Neural progenitor cell (in vitro differentiated cells): ENCODE measurements around the gene ATF5. TPM values are rescaled to one million over a fixed set of nuclear protein-coding genes. Genes with fewer than 3 reads are reported as not detected.

Experiments used
- DNase-seq: peaks from one replicate; pipeline ENCODE4 v3.0.0-alpha.2; 2016; ENCODE audit warnings: low spot score
- H2AFZ ChIP-seq: fragments of 200-600 bp; sonication (generic); replicated peaks from 2 replicates; pipeline ENCODE4 v1.6.1; 2016; ENCODE audit warnings: antibody characterized with exemption
- H3F3A ChIP-seq: fragments of 200-600 bp; sonication (generic); 2 replicates; pipeline ENCODE4 v1.6.1; 2016; ENCODE audit warnings: antibody characterized with exemption, low read depth
- H3K27ac ChIP-seq: fragments of 200-600 bp; sonication (generic); 2 replicates; pipeline ENCODE4 v1.5.1; 2016; ENCODE audit warnings: mild to moderate bottlenecking
- H3K27me3 ChIP-seq: fragments of 200-600 bp; sonication (generic); 2 replicates; pipeline ENCODE4 v1.6.1; 2016; ENCODE audit warnings: mild to moderate bottlenecking, moderate library complexity
- H3K36me3 ChIP-seq: fragments of 200-600 bp; sonication (generic); 2 replicates; pipeline ENCODE4 v1.5.1; 2016
- H3K4me1 ChIP-seq: fragments of 200-600 bp; sonication (generic); 2 replicates; pipeline ENCODE4 v1.6.1; 2016; ENCODE audit warnings: mixed run types
- H3K4me2 ChIP-seq: fragments of 200-600 bp; sonication (generic); 2 replicates; pipeline ENCODE4 v1.6.1; 2016
- H3K4me3 ChIP-seq: fragments of 200-600 bp; sonication (generic); 2 replicates; pipeline ENCODE4 v1.5.1; 2016
- H3K79me2 ChIP-seq: fragments of 200-600 bp; sonication (generic); 2 replicates; pipeline ENCODE4 v1.6.1; 2016; ENCODE audit warnings: low read depth
- H3K9ac ChIP-seq: fragments of 200-600 bp; sonication (generic); 2 replicates; pipeline ENCODE4 v1.6.1; 2016
- H3K9me3 ChIP-seq: fragments of 200-600 bp; sonication (generic); 2 replicates; pipeline ENCODE4 v1.5.1; 2016; ENCODE audit warnings: low read depth
- H4K20me1 ChIP-seq: fragments of 200-600 bp; sonication (generic); 2 replicates; pipeline ENCODE4 v1.6.1; 2016; ENCODE audit warnings: low read depth
- H3K27ac Mint-ChIP-seq: 3 replicates; pipeline ENCODE4 v1.8.0; 2021; ENCODE audit warnings: mixed read lengths
- H3K27me3 Mint-ChIP-seq: 2 replicates; pipeline ENCODE4 v1.8.0; 2022; ENCODE audit warnings: low read depth, mild to moderate bottlenecking, inconsistent platforms, moderate library complexity, mixed read lengths; ENCODE audit not compliant: insufficient read depth
- H3K36me3 Mint-ChIP-seq: 3 replicates; pipeline ENCODE4 v1.8.0; 2021; ENCODE audit warnings: mixed read lengths
- H3K4me1 Mint-ChIP-seq: 3 replicates; pipeline ENCODE4 v1.8.0; 2021; ENCODE audit warnings: mixed read lengths
- H3K4me3 Mint-ChIP-seq: 3 replicates; pipeline ENCODE4 v1.8.0; 2021; ENCODE audit warnings: mild to moderate bottlenecking, moderate library complexity, mixed read lengths
- H3K9me3 Mint-ChIP-seq: 3 replicates; pipeline ENCODE4 v1.8.0; 2020; ENCODE audit warnings: mixed read lengths
- CTCF ChIP-seq: fragments of 200-600 bp; sonication (generic); IDR thresholded peaks from 2 replicates; pipeline ENCODE4 v1.5.1; 2017; ENCODE audit warnings: antibody characterized with exemption, mild to moderate bottlenecking
- EZH2 ChIP-seq: fragments of 200-600 bp; sonication (generic); IDR thresholded peaks from 2 replicates; pipeline ENCODE4 v1.6.1; 2017; ENCODE audit warnings: antibody characterized with exemption, mild to moderate bottlenecking, moderate library complexity
- EZH2phosphoT487 ChIP-seq: fragments of 200-600 bp; sonication (generic); IDR thresholded peaks from 2 replicates; pipeline ENCODE4 v1.6.1; 2017; ENCODE audit warnings: antibody characterized with exemption
- total RNA-seq: library from RNA; depleted of rRNA; stranded (reverse); fragments of >200 nt; gene quantifications from 2 replicates; pipeline ENCODE4 v1.2.3, GENCODE V29; 2015; ENCODE audit warnings: low replicate concordance

ATF5 gene
- total RNA-seq, 1 donor from 2014 or later = 1.6 TPM

GRCh38 chr19:49912965-49913685 lies 15.9 kb upstream of the ATF5 start:
- peaks cover 43% of the 10 kb centered on the region for H3K36me3 Mint-ChIP-seq
- no peak overlapping the region for H3K4me3 Mint-ChIP-seq
- Histone ChIP-seq H3K9ac (no peak overlapping the region), H2AFZ (no peak overlapping the region), H3K27ac (no peak overlapping the region), H3K79me2 (peaks cover 73% of the 10 kb centered on the region), H3K4me1 (no peaks in the 10 kb centered on the region), H3F3A (peaks cover 8% of the 10 kb centered on the region), H3K4me2 (no peak overlapping the region), H3K4me3 (no peak overlapping the region), H3K27me3 (no peaks in the 10 kb centered on the region), H3K36me3 (no peaks in the 10 kb centered on the region), H4K20me1 (peaks cover 84% of the 10 kb centered on the region), H3K9me3 (no peaks in the 10 kb centered on the region)
- H3K4me1 Mint-ChIP-seq = peaks cover 6% of the 10 kb centered on the region
- DNase-seq = no peak
- H3K27me3 Mint-ChIP-seq = peaks cover 11% of the 10 kb centered on the region
- peaks cover 3% of the 10 kb centered on the region for H3K9me3 Mint-ChIP-seq
- TF ChIP-seq CTCF (peak; percentile 17), EZH2 (no peak), EZH2phosphoT487 (no peak)
- H3K27ac Mint-ChIP-seq = no peak overlapping the region

DNA sequence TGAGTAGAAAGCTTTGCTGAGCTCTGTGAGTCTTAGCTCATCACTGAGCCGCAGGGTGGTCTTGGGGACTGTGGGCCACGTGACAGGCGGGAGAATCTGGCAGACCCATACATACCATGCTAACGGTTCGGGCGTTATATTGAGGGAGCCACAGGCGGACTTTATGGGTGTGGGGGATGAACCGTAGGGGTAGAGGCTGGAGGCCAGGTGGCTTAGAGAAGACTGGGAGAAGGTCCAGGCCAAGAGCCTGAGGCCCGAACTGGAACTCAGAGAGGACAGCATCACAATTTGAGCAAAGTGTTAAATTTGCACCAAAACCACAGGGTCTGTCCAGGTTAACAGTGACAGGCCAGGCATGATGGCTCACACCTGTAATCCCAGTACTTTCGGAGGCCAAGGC lies 15.3 kb upstream of the ATF5 start:
- no peak overlapping the region for H3K4me3 ChIP-seq
- Mint-ChIP-seq H3K27me3 (peaks cover 8% of the 10 kb centered on the region), H3K9me3 (peaks cover 3% of the 10 kb centered on the region), H3K27ac (no peak overlapping the region), H3K4me1 (peaks cover 6% of the 10 kb centered on the region), H3K36me3 (peaks cover 44% of the 10 kb centered on the region), H3K4me3 (no peak overlapping the region)
- no peak overlapping the region for H3K4me2 ChIP-seq
- H3K9me3 ChIP-seq = no peaks in the 10 kb centered on the region
- peaks cover 85% of the 10 kb centered on the region for H4K20me1 ChIP-seq
- no peaks in the 10 kb centered on the region for H3K36me3 ChIP-seq
- H3F3A ChIP-seq = peaks cover 11% of the 10 kb centered on the region
- no peak overlapping the region for H3K27ac ChIP-seq
- TF ChIP-seq CTCF = no peak
- no peak for TF ChIP-seq EZH2phosphoT487
- no peak for TF ChIP-seq EZH2
- no peaks in the 10 kb centered on the region for H3K4me1 ChIP-seq
- H2AFZ ChIP-seq = no peak overlapping the region
- H3K27me3 ChIP-seq = no peaks in the 10 kb centered on the region
- H3K9ac ChIP-seq = no peak overlapping the region
- peaks cover 79% of the 10 kb centered on the region for H3K79me2 ChIP-seq
- no peak for DNase-seq

- Mint-ChIP-seq H3K27ac (no peak overlapping the region), H3K36me3 (peaks cover 43% of the 10 kb centered on the region), H3K9me3 (peaks cover 3% of the 10 kb centered on the region), H3K4me3 (no peak overlapping the region), H3K27me3 (peaks cover 8% of the 10 kb centered on the region), H3K4me1 (peaks cover 6% of the 10 kb centered on the region)
- no peak overlapping the region for H3K27ac ChIP-seq
- H3K27me3 ChIP-seq = no peaks in the 10 kb centered on the region
- H3K36me3 ChIP-seq = no peaks in the 10 kb centered on the region
- H2AFZ ChIP-seq = no peak overlapping the region
- TF ChIP-seq EZH2 (no peak), CTCF (no peak), EZH2phosphoT487 (no peak)
- H3K4me3 ChIP-seq = no peak overlapping the region
- no peaks in the 10 kb centered on the region for H3K4me1 ChIP-seq
- no peak overlapping the region for H3K9ac ChIP-seq
- H3K79me2 ChIP-seq = peaks cover 94% of the 10 kb centered on the region
- no peak for DNase-seq
- H3F3A ChIP-seq = peaks cover 11% of the 10 kb centered on the region
- H3K4me2 ChIP-seq = no peak overlapping the region
- H3K9me3 ChIP-seq = no peaks in the 10 kb centered on the region
- peaks cover 87% of the 10 kb centered on the region for H4K20me1 ChIP-seq
Measured at GRCh38 chr19:49915271-49915670, 13.7 kb upstream of the ATF5 start.
